ENCODE data around the gene SV2B. TPM values are rescaled to one million over a fixed set of nuclear protein-coding genes. Genes with fewer than 3 reads are reported as not detected.
A peak's percentile ranks its signal among the peaks of the same experiment; 100 is the strongest.

Gene SV2B
- total RNA-seq, 4 donors from 2014 or later = 0.27 to 10.3 (median 2.2) TPM

- in situ Hi-C loops (cut with MboI; ENCODE audit: low pct_ligation_motif_present in 1 of 4, low pct_unique_long_range_greater_than_20kb in 1 of 4, low sequenced_read_pairs in 3 of 4) (no loop called here), intact Hi-C loops (cut with DNase I; ENCODE audit: low total_unique reads) (no loop called here)
- no peaks in the 10 kb centered on the region for H3K4me1 ChIP-seq
- no peaks in the 10 kb centered on the region for H3K9me3 ChIP-seq
- no peaks in the 10 kb centered on the region for H3K36me3 ChIP-seq
- DNase-seq = no peak
- peaks cover 6% of the 10 kb centered on the region for H3K27me3 ChIP-seq
- H3K27ac ChIP-seq = no peak overlapping the region
- TF ChIP-seq POLR2A (IDR thresholded peaks at IDR 0.05) (no peak), POLR2AphosphoS5 (IDR thresholded peaks at IDR 0.05) (no peak), EP300 (IDR thresholded peaks at IDR 0.05; ENCODE audit: low read depth) (no peak)
- TF ChIP-seq, protein P1, sequence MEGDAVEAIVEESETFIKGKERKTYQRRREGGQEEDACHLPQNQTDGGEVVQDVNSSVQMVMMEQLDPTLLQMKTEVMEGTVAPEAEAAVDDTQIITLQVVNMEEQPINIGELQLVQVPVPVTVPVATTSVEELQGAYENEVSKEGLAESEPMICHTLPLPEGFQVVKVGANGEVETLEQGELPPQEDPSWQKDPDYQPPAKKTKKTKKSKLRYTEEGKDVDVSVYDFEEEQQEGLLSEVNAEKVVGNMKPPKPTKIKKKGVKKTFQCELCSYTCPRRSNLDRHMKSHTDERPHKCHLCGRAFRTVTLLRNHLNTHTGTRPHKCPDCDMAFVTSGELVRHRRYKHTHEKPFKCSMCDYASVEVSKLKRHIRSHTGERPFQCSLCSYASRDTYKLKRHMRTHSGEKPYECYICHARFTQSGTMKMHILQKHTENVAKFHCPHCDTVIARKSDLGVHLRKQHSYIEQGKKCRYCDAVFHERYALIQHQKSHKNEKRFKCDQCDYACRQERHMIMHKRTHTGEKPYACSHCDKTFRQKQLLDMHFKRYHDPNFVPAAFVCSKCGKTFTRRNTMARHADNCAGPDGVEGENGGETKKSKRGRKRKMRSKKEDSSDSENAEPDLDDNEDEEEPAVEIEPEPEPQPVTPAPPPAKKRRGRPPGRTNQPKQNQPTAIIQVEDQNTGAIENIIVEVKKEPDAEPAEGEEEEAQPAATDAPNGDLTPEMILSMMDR (IDR thresholded peaks at IDR 0.05) = no peak
- whole genome bisulfite sequencing, 2 donors (ENCODE audit: low coverage in 1 of 2) = 65% methylated on average over 1 of the region's 1 CpG; no CpG with 5 or more reads in 1 of the 2 donors
- H3K4me3 ChIP-seq = no peak overlapping the region
These were observed 40.5 kb downstream of the SV2B start for GRCh38 chr15:91140601-91141000.

DNA sequence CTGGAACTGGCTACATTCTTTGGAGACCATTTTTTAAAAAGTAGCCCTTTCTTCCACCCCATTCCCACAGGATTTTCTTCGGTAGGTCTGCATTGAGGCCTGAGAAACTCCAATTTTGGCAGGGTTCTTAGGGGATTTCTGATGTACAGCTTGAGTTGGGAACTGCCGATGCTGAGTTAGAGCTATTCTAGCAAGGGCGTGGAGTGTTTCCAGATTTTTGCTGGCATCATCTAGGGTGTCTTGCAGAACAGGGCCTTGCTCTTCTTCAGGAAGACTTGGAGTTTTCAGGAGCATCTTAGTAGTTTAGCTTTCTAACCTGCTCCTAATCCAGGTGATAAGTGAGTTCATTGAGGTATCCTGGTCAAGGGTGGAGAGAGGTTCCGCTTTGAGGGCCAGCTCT, 41.0 kb downstream of the SV2B start:
- DNase-seq = no peak
- TF ChIP-seq POLR2A (IDR thresholded peaks at IDR 0.05) = no peak
- no peak for TF ChIP-seq POLR2AphosphoS5 (IDR thresholded peaks at IDR 0.05)
- TF ChIP-seq EP300 (IDR thresholded peaks at IDR 0.05; ENCODE audit: low read depth) = no peak
- TF ChIP-seq, protein P1 (IDR thresholded peaks at IDR 0.05) = no peak
- Histone ChIP-seq H3K4me1 (no peaks in the 10 kb centered on the region), H3K36me3 (no peaks in the 10 kb centered on the region), H3K27ac (no peak overlapping the region), H3K27me3 (peaks cover 6% of the 10 kb centered on the region), H3K4me3 (no peak overlapping the region), H3K9me3 (no peaks in the 10 kb centered on the region)
- intact Hi-C loops (cut with DNase I; ENCODE audit: low total_unique reads) (no loop called here), in situ Hi-C loops (cut with MboI; ENCODE audit: low pct_ligation_motif_present in 1 of 4, low pct_unique_long_range_greater_than_20kb in 1 of 4, low sequenced_read_pairs in 3 of 4) (no loop called here)
- 75% methylated on average over 4 of the region's 4 CpGs; no CpG with 5 or more reads in 1 of the 2 donors for WGBS, 2 donors (ENCODE audit: low coverage in 1 of 2)

DNA sequence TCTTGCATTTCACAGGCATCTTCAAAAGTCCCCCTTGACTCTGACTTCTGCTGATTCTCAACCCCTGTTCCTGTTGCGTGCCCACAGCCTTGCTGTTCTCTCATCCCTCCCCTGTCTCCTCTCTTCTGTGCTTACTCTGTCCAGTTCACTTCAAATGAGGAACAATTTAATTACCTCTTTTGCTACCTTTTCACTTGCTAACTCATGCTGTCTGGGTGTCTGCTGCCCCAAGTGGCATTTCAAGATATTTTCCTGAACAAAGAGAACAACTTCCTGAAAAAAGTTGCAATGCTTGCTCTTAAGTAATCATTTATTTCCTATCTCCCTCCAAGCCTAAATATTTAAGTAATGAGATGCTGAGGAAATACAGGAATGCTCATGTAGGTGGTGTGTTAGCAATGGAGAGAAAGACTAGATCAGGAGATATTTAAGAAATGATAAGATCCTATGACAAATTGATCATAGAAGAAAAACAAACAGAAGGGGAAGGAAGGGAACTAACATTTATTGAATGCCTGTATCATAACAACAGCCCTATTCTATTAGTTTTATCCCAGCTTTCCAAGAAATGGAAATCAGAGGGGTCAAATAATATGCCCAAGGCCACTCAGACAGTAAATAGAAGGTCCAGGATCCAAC, 42.2 kb downstream of the SV2B start:
- no peaks in the 10 kb centered on the region for H3K4me1 ChIP-seq
- H3K36me3 ChIP-seq = no peaks in the 10 kb centered on the region
- whole genome bisulfite sequencing, 2 donors (ENCODE audit: low coverage in 1 of 2) = 38 to 54% methylated on average over 1 of the region's 1 CpG
- no peak overlapping the region for H3K4me3 ChIP-seq
- no peak for TF ChIP-seq POLR2AphosphoS5 (IDR thresholded peaks at IDR 0.05)
- TF ChIP-seq, protein P1 (IDR thresholded peaks at IDR 0.05) = peak in 1 of 5 experiments; percentile 21
- H3K9me3 ChIP-seq = no peaks in the 10 kb centered on the region
- no peak for DNase-seq
- in situ Hi-C loops (cut with MboI; ENCODE audit: low pct_ligation_motif_present in 1 of 4, low pct_unique_long_range_greater_than_20kb in 1 of 4, low sequenced_read_pairs in 3 of 4) (no loop called here), intact Hi-C loops (cut with DNase I; ENCODE audit: low total_unique reads) (no loop called here)
- no peaks in the 10 kb centered on the region for H3K27me3 ChIP-seq
- no peak overlapping the region for H3K27ac ChIP-seq

GRCh38 chr15:91142946-91143345, 42.9 kb downstream of the SV2B start:
- TF ChIP-seq, protein P1 (IDR thresholded peaks at IDR 0.05) = no peak
- no peak for TF ChIP-seq EP300 (IDR thresholded peaks at IDR 0.05; ENCODE audit: low read depth)
- no peak for TF ChIP-seq POLR2A (IDR thresholded peaks at IDR 0.05)
- no peak for TF ChIP-seq POLR2AphosphoS5 (IDR thresholded peaks at IDR 0.05)
- Histone ChIP-seq H3K9me3 (no peaks in the 10 kb centered on the region), H3K27ac (no peak overlapping the region), H3K36me3 (no peaks in the 10 kb centered on the region), H3K4me3 (no peak overlapping the region), H3K27me3 (no peaks in the 10 kb centered on the region), H3K4me1 (no peaks in the 10 kb centered on the region)
- in situ Hi-C loops (cut with MboI; ENCODE audit: low pct_ligation_motif_present in 1 of 4, low pct_unique_long_range_greater_than_20kb in 1 of 4, low sequenced_read_pairs in 3 of 4) = no loop called here
- WGBS, 2 donors (ENCODE audit: low coverage in 1 of 2) = 69 to 75% methylated on average over 4 to 7 of the region's 7 CpGs
- no peak for DNase-seq
- intact Hi-C loops (cut with DNase I; ENCODE audit: low total_unique reads) = no loop called here

Data from transverse colon (tissue), 4 donors.